ENCODE data around the gene PLAGL2.

GRCh38 chr20:32238483-32239425, 31.2 kb upstream of the PLAGL2 start:
- TF ChIP-seq EZH2 (IDR thresholded peaks at IDR 0.05; ENCODE audit: borderline replicate concordance) = no peak
- no peak for TF ChIP-seq CTCF (IDR thresholded peaks at IDR 0.05; ENCODE audit: poor library complexity)
- no peak for TF ChIP-seq EZH2phosphoT487 (IDR thresholded peaks at IDR 0.05; ENCODE audit: low read depth, severe bottlenecking, unreplicated experiment)
